ENCODE measurements around the gene WEE2.
A peak's percentile ranks its signal among the peaks of the same experiment; 100 is the strongest.

The WEE2 gene

DNA sequence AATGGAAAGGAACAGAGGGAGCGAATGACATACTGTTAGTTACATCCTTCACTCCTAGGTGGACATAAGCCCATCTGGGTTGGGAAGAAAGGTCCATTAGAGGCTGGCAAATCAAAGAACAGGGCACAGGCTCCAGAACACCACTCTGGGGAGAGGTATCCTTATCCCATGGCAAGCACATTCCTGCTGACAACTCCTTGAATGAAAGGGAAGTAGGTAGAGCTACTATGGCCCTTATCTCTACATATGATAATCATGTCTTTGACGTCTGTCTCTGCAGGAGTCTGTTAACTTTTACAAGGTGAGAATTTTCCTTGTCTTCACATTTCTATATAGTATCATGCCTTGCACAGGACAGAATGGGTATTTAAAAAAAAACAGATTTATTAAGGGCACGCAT, 16.6 kb upstream of the WEE2 start:
- DNase-seq: no peak

DNA sequence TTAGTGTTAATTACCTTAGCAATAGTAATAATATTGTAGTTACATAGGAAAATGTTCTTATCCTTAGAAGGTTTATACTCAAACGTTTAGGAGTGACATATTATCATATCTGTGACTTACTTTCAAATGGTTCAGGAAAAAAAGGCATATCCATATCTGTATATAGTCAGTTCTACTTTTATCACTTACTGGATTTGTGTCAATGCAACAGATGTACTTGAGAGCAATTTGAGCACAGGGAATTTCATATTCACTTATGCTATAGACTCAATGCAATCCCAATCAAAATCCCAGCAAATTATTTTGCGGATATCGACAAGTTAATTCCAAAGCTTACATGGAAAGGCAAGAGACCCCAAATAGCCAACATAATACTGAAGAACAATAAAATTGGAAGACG, 16.2 kb upstream of the WEE2 start:
- DNase-seq: no peak

DNA sequence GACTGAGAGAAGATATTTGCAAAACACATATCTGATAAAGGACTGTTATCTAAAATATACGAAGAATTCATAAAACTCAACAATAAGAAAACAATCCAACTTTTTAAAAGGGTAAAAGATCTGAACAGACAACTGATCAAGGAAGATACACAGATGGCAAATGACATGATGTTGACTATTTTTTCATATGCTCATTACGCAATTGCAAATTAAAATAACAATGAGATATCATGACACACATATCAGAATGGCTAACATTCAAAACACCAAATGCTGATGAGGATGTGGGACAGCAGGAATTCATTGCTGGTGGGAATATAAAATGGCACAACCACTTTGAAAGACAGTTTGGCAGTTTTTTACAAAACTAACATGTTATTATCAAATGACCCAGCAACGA, 15.1 kb upstream of the WEE2 start:
- no peak for DNase-seq

DNA sequence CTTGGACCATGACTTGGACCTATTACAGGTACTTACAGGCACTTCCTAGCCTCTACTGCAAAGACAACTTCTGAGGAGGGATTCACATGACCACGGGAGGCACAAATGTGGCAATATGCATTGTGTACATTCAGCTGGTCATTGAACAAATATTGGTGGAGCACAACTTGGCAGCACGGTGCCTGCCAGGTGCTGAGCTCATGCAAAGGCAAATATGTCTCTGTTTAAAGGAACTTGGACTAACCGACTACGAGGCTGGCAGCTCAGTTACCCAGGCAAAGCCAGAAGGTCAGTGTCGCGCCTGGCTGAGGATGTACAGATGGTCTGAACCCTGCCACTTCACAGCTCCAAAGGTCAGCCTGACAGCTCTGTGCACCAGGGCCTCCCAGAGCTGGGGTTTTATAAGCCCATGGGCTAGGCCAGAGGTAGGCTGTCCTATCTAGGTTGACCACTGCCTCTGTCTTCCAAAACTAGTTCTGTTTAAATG, 12.3 kb upstream of the WEE2 start:
- DNase-seq: no peak

DNA sequence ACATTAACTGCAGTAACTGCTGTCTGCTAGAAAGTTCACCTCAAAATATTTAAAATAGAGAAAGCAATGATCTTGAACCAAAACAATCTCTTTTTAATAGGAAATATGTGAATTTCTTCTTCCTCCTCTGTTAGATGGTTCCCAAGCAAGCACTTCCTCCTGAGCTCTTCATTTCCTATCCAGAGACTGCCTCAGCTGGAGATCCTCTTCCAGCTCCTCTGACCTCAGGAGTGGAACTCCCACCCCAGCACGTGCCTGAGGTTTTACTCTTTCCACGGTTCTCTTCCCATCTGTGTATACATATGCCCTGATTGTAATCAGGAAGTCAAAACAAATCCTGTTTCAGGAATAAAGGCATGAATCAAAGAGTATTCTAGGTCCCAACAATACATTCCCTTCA, 11.8 kb upstream of the WEE2 start:
- no peak for DNase-seq

DNA sequence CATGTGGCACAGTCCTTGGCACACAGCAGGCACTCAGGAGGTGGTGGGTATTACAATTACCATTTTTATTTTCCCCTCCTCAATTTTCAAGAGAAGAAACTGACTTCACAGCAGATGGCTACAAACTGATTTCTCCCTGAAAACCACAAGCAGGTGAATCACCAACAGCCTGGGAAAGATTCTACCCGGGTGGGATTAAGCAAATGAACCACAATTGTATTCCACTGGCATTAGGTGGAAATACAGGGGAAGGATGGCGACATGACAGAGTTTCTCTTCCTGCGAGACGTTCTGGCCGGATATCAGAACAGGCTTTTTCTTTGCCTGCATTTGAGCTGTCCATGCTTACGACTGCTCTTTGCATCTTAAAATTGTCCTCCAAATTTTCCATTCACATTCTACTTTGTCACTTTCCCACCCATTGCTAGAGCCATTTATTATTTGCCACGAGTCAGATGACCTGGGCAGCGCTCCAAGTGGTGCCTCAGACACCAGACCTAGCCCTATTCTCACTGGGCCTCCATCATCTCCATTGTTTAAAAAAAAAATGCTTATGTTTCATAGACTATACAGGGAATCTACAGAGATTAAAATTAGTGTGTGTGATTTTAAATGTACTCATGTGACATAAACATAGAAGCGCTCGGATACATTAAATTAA, 10.8 kb upstream of the WEE2 start:
- no peak for DNase-seq

DNA sequence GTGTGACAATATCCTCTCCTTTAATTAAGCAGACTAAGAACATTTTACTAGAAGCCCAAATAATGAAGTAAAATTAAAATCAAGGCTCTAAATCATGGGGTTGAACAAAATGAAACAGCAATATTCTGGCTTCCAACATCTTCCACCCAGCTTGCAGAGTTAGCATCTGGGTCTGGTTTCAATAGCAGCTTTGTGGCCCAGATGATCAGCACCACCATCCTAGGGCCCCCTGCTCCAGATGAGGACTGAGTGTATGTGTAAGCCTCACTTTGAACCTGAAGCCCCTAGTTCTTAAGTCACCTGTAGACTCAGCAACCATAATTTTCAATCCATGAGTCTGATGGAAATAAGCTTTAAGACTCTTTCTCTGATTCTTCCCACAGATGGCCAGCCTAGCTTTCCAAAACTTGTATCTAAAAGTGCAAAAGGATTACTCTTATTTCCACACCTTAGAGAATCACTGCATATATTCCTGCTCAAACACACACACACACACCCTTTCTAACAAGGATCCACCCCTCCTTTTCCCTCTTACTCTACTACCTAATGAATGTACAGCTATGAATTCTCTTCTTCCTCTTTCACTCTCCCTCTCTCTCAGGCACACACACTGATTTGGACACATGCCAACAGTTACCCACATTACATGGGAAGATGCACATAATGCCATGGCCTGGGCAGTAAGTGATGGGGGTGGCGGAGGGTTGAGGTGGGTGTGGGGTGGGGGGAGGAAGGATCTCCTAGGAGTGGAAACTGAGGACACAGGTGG, 9.7 kb upstream of the WEE2 start:
- no peak for DNase-seq

DNA sequence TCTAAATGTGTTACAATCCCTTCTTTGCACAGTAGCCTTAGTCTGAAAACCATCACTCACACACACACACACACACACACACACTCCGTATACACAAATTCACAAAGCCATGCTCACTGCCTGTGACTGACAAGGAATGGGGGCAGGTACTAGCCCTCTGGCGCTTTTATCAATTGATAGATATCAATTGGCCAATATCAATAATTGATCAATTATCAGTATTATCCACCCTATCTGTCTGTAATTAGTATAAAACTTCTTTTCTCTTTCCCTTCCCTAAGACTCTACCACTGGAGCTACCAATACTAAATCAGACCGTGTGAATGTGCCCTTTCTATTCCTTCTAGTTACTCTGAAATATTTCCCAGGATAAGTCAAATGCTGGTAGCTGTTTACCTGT, 8.3 kb upstream of the WEE2 start:
- DNase-seq: no peak

DNA sequence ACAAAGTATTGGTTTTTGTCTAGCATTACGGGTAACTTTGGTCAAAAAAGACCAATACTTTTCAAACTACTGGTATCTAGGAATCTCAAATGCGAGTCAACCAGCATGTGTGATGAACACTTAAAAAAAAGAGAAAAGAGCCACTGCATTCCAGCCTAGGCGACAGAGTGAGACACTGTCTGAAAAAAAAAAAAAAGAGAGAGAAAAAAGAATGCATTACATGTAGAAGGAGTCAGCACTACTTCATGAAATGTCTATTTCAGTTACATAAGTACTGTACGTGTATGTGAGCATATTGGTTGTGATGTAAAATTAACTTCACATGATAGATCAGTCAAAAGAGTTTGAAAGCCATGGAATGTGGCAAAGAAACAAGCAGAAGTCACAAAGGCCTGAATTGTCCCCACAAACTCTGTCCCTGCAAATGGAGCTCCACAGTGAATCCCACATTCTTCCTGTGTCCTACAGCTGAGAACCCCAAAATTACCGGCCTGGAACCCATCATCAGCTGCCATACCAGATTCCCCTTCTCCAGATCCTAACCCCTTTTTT, 7.8 kb upstream of the WEE2 start:
- no peak for DNase-seq

DNA sequence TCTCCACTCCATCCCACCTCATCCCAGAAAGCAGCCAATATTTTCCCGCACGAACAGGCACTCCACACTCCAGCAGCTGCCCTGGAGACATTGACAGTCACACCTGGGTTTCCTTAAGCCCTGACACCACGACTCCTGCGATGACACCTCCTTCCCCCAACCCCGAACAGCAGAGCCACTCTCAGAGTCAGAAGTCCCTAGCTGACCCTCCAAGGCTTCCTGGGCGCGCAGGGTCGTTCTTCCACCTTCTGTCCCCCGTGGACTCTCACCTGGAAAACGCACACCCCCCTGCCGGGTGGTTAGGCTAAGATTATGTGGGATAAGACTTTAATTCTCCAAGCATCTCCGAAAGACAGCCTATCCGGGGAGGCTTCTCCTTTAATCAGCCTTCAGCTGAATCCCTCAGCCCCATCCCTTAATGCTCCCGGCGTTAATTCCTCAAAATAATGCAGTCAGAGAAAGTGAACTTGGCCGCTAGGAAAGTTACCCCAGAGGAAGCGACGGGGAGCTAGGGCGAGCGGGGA, 7.2 kb upstream of the WEE2 start:
- peak in 2 of 5 donors; percentile 4 to 12 for DNase-seq

DNA sequence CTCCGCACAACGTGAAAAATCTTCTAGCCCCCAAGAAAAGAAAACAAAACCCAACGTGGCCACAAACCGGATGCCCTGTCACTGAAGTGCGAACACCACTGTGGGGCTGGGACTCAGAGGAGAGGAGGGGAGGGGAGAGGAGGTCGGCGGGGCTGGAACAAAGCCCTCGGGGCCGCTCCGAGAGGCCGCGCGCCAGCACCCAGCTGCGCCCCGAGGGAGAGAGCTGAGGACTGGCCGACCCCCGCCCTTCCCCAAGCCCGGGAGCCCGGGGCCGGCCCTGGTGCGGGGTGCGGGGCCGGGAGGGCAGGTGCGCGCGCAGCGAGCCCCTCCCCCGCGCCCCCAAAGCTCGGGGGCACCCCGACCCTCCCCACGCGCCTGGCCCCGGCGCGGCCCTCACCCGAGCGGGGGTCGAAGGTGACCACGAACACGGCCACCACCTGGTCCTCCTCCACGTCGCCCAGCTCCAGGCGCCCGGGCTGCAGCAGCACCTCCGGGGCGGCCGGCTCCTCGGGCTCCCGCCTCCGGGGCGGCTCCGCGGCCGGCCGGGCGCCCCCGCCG, 6.6 kb upstream of the WEE2 start:
- peak; percentile 56 to 74 (median 67) for DNase-seq

DNA sequence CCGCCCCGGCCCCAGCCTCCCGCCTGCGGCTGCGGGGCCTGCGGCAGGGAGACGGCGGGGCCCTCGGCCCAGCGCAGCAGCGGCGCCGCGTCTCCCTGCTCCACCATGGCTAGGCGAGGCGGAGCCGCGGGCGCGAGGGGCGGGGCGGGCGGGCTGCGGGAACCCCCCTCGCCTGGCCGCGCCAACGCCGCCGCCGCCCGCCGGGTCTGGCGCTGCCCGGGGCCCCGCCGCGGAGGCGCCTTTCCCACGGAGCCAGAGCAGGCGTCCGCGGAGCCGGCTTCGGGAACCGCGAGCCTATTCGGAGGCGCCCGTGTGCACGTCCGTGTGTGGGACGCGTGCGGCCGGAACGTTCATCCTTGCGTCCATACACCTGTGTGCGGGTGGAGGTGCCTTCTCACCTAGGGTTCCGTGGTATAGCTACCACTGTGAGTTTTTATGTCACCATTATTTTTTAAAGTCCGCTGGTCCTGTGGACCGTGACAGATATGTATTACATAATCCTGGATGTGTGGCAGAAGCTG, 6.0 kb upstream of the WEE2 start, which contains the start of gene DENND11:
Gene DENND11 (minus strand): TSS at position 120 of the 521 bp plus-strand sequence. CDS start 13 bp downstream, at position 107.
- peak; percentile 35 to 68 (median 47) for DNase-seq

DNA sequence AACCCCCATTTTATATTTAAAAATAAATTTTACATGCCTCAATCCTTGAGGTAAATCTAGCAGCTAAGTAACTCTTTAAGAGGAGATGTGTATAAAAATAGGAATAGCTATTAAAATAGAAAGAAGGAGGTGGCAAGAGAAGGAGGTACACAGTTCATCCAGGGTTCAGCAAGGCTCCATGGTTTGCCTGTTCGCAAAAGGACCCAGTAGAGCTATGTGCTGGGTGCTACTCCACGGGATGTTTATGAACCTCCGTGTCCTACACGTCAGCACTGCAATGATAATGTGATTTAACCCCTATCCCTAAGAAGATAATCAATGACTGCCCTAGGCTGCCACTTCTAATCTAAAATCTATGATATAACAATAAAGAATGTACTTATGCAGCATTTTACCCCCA, 5.3 kb upstream of the WEE2 start:
- DNase-seq: no peak

DNA sequence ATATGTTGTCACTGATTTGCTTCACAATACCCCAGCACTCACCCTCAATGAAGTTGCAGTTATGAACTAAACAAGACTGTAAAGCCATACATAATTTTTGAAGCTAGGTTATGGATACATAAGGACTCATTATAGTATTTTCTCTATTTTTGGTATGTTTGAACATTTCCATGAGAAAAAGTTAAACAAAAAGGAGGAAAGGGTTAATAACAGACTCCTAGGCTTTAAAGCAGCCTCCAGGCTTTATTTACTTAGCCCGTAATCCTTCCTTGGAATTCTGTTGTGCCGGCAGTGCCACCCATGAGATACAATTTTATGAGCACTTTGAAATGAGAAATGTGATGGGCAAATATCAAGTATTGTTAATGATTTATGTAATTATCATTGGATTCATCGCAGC, 4.0 kb upstream of the WEE2 start:
- DNase-seq: no peak

DNA sequence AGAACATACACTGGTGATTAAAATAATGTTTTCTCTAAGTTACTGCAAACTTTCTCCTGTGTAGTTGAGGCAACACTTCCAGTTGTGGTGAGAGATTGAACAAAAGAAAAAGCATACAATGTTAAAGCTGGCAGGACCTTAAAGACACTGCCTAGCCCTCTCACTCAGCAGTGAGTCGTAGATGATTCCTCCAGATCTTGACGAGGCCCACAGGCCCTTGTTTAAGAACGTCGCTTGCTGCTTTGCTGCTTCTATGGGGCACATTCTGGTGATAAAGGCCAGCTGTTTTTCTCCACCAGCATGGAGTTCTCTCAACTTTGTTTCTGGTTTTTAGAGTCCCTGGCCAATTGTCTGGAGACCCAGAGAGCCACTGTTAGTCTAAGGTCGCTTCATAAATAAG, 3.4 kb upstream of the WEE2 start:
- DNase-seq: no peak

DNA sequence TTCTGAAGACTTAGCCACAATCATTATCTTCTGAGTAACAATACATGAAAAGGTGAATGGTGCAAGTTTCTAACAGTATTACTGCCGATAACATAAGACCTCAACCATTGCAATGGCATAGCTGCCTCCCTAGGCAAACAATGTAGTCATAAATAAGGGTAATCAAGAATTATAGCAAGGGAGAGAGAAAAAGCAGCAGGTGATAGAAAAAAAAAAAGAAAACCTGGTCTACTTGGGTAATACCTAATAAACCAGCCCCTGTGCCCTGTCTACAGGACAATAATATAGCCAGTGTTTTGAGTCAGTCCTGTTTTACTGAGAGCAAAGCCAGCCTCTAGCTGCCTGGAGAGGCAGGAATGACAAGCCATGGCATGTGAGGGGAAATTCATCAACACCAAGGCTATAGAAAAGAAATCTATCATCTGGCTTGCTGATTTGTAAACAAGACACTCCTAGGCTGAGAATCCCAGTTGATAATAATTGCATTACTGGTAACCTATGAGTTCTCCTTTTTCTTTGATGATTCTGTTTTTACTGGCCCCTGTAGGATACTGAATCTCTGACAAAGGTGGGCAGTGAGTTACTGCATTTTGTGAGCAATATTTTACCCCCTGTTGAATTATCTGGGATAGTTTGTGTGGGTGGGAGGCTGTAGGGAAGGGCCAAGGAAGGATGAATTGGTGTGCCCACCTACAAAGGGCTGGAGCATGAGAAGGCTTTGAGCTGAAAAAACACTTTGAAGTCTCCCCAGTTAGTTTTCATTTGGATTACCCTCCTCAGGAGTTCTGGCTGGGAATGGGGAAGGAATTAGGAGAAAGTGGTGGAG, 1.7 kb upstream of the WEE2 start:
- DNase-seq: no peak

DNA sequence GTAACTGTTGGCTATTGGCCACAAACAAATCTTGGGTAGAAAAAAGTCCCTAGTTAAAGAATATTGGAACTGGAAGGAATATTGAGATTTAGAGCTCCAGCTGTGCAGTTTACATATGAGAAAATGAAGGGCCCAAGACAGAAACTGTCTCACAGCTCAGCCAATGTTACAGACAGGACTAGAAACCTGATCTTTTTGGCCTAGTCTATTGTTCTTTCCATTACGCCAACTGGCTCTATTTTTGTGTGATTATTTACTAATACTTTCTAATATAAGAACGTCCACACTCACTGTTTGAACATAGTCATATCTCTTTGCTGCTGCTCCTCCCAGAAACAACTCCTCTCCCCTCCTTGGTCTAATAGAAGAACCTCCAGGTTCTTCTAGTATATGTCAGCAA, 1.2 kb downstream of the WEE2 start:
- DNase-seq: no peak

DNA sequence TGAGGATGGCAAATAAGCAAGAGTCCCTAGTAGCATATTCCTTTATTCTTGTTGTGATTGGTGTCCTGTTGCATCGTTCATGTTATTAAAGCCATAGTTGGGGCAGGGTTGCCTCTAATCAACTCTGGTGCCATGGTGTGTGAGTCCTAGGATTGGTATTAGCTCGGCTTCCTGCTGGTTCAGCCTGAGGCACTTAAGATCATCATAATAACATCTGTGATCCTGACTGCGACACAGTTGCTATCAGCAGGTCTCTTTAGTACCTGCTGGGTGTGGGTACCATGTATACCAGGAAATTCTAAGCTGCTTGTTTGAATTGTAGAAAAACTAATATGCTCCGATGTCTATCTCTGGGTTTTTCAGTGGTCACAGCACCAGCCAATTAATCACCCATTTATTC, 1.6 kb downstream of the WEE2 start:
- DNase-seq: no peak

DNA sequence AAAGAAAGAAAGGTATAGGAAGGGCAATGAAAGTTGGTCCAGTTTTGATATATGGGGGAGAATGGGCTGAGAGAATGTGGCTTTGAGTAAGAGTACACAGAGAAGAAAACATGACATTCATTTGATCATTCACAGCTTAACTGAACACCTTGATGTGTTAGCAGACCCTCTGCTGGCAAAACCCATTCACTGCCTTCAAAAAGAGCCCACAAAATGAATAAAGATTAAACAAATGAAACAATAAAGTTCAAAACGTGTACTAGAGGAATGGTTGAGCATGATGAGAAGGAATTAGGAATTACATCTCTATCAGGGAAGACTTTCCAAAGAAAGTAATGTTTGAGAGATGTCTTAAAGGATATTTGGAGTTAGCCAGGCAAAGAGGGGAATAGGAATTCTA, 2.1 kb downstream of the WEE2 start:
- DNase-seq: no peak

DNA sequence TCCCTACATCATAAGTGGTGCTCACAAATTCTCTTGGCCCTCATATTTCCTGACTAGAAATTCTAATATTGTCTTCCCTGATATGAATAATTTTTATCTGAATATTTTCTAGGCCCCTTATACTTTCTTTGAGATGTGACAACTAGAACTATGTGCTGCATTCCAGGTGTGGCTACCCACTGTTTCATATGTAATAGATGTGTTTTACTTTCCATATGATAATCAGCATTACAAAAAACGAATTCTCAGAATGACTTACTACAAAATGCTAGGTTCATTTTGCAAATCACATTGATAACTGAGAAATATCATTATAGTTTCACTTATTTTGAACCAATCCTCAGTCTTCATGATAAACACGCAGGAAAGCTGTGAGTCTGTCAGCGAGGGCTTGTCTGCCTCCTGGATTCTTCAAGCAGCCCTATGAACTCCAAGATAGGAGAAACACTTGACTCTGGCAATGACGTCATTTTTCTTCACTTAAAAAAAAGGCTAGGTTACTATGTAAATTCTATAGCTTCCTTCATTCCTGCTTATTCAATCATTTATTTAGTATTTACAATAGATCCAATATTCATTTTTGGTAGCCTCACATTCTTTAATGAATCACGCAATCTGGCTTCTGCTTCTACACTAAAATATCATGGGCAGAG, 4.6 kb downstream of the WEE2 start:
- DNase-seq: no peak

DNA sequence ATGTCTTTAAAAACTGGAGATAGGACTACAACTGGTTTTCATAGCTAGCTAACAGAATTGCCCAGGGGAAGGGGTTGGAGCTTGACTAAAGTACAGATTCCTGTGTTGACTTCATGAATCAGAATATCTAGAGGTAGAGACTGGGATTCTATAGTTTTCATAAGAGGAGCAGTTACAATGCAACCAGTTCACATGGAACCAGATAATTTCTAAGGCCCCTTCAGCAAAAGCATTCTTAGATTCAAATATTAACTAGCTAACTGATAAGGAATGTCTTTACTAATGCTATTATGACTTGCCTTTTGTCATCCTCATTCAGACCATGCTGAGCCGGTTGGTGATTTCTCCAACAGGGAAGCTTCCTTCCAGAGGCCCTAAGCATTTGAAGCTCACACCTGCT, 5.7 kb downstream of the WEE2 start:
- DNase-seq: no peak

DNA sequence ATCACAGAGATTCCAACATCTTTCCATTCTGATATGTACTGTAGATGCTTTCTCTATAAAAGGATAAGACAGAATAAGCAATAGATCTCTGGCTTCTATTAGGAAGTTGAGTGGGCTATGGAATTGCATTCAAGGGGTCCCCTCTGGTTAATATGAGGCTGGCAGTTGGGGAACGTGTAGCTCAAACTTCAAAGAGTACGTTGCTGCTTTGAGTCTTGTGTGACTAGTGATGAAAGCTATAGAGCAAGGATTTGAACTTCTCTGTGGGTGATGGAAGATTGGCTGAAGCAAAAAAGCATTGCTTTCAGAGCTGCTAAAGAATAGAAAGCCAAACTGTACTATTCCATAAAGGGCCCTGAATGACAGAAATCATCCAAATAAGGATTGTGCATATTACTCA, 6.4 kb downstream of the WEE2 start:
- DNase-seq: no peak

Data from T-helper 1 cell (primary cell).